ENCODE data around the gene UNC45B. TPM values are rescaled to one million over a fixed set of nuclear protein-coding genes. Genes with fewer than 3 reads are reported as not detected.

Gene UNC45B
- total RNA-seq, 2 donors from 2014 or later: 0.96 TPM; not detected in 1

DNA sequence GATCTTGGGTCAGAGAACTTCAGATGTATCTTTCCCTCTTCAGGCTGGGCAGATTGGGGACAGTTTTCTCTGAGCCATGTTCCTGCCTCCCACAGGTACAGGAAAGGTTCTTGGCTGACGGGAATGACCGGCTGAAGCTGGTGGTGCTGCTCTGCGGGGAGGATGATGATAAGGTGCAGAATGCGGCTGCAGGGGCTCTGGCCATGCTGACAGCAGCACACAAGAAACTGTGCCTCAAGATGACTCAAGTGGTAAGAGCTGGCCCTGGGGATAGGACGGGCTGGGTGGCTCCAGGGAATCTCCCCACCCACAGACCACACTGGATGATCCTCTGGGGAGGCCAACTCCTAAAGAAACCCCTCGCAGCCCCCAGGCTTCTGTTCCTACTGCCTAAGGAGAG, 35.7 kb downstream of the UNC45B start:
- H3K27ac ChIP-seq: no peak overlapping the region
- no peaks in the 10 kb centered on the region for H3K4me1 ChIP-seq (replicated peaks)
- H3K4me3 ChIP-seq: no peak overlapping the region
- 56% methylated on average over 6 of the region's 6 CpGs for WGBS
- DNase-seq (ENCODE audit: low spot score): no peak
- no peak for TF ChIP-seq POLR2AphosphoS5 (IDR thresholded peaks at IDR 0.05)
- TF ChIP-seq, protein P1, sequence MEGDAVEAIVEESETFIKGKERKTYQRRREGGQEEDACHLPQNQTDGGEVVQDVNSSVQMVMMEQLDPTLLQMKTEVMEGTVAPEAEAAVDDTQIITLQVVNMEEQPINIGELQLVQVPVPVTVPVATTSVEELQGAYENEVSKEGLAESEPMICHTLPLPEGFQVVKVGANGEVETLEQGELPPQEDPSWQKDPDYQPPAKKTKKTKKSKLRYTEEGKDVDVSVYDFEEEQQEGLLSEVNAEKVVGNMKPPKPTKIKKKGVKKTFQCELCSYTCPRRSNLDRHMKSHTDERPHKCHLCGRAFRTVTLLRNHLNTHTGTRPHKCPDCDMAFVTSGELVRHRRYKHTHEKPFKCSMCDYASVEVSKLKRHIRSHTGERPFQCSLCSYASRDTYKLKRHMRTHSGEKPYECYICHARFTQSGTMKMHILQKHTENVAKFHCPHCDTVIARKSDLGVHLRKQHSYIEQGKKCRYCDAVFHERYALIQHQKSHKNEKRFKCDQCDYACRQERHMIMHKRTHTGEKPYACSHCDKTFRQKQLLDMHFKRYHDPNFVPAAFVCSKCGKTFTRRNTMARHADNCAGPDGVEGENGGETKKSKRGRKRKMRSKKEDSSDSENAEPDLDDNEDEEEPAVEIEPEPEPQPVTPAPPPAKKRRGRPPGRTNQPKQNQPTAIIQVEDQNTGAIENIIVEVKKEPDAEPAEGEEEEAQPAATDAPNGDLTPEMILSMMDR (IDR thresholded peaks at IDR 0.05): no peak
- no peak for TF ChIP-seq POLR2A (IDR thresholded peaks at IDR 0.05)
- no peaks in the 10 kb centered on the region for H3K9me3 ChIP-seq
- no peaks in the 10 kb centered on the region for H3K36me3 ChIP-seq
- intact Hi-C loops (cut with DNase I): no loop called here
- H3K27me3 ChIP-seq (replicated peaks; ENCODE audit: insufficient read depth): no peaks in the 10 kb centered on the region

DNA sequence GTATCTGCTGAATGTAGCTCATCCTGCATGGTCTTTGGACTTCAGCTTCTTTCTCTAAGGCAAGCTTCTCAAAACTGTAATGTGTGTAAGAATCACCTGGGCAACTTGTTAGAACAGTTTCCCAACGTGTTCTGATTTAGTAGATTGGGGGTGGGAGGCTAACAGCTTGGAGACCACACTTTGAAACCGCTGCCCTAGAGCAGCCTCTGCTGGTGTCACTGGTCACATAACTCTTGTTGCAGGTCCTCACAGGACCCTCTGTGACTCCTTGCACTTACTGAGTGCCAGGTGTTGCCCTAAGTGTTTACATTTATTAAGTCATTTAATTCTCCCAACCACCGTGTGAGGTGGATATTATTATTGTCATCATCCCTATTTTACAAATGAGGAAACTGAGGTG, 36.7 kb downstream of the UNC45B start:
- 36% methylated on average over 3 of the region's 3 CpGs for WGBS
- TF ChIP-seq POLR2A (IDR thresholded peaks at IDR 0.05) (no peak), POLR2AphosphoS5 (IDR thresholded peaks at IDR 0.05) (no peak)
- TF ChIP-seq, protein P1 (IDR thresholded peaks at IDR 0.05): no peak
- intact Hi-C loops (cut with DNase I): no loop called here
- H3K4me1 ChIP-seq (replicated peaks): no peaks in the 10 kb centered on the region
- no peaks in the 10 kb centered on the region for H3K9me3 ChIP-seq
- H3K27ac ChIP-seq: no peak overlapping the region
- H3K4me3 ChIP-seq: no peak overlapping the region
- DNase-seq (ENCODE audit: low spot score): no peak
- no peaks in the 10 kb centered on the region for H3K36me3 ChIP-seq
- H3K27me3 ChIP-seq (replicated peaks; ENCODE audit: insufficient read depth): no peaks in the 10 kb centered on the region

DNA sequence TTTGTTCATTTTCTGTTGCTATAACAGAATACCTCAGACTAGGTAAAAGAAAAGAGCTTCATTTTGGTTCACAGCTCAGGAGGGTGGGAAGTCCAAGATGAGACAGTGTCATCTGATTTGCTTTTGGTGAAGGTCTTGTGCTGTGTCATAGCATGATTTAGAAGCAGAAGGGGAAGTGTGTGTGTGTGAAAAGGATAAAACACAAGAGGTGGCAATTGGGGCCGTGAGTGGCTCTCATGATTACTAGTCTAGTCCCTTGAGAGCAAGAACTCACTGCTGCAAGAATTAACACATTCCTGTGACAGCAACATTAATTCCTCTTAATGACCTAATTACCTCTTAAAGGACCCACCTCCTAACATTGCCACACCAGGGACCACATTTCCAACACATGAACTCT, 38.2 kb downstream of the UNC45B start:
- DNase-seq (ENCODE audit: low spot score): no peak
- WGBS: 61% methylated on average over 1 of the region's 1 CpG
- H3K4me1 ChIP-seq (replicated peaks): no peaks in the 10 kb centered on the region
- H3K27ac ChIP-seq: no peak overlapping the region
- no peaks in the 10 kb centered on the region for H3K36me3 ChIP-seq
- H3K9me3 ChIP-seq: no peaks in the 10 kb centered on the region
- H3K4me3 ChIP-seq: no peak overlapping the region
- intact Hi-C loops (cut with DNase I): no loop called here
- TF ChIP-seq POLR2A (IDR thresholded peaks at IDR 0.05) (no peak), POLR2AphosphoS5 (IDR thresholded peaks at IDR 0.05) (no peak)
- TF ChIP-seq, protein P1 (IDR thresholded peaks at IDR 0.05): no peak
- H3K27me3 ChIP-seq (replicated peaks; ENCODE audit: insufficient read depth): no peaks in the 10 kb centered on the region

DNA sequence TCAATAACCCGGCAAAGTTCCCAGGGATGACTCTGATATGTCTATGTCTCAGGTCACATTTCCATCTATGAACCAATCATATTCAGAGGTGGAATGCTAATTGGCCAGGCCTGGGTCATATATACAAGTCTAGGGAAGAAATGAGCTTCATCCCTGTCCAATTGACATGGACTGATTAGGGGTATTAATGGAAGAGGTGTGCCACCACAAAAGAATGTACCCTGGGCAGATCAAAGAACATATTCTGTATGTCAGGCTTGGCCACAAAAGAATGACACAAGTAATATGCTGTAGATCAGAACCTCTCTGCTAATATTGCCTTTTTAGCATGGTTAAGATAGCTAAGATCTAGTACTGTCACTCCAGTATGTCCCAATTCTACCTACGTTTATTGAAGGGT, 39.9 kb downstream of the UNC45B start:
- Histone ChIP-seq H3K27ac (no peak overlapping the region), H3K9me3 (no peaks in the 10 kb centered on the region), H3K36me3 (no peaks in the 10 kb centered on the region), H3K4me1 (replicated peaks) (no peaks in the 10 kb centered on the region), H3K4me3 (no peak overlapping the region), H3K27me3 (replicated peaks; ENCODE audit: insufficient read depth) (no peaks in the 10 kb centered on the region)
- DNase-seq (ENCODE audit: low spot score): no peak
- WGBS: 62% methylated on average over 2 of the region's 2 CpGs
- TF ChIP-seq POLR2A (IDR thresholded peaks at IDR 0.05) (no peak), POLR2AphosphoS5 (IDR thresholded peaks at IDR 0.05) (no peak)
- TF ChIP-seq, protein P1 (IDR thresholded peaks at IDR 0.05): no peak
- intact Hi-C loops (cut with DNase I): no loop called here

DNA sequence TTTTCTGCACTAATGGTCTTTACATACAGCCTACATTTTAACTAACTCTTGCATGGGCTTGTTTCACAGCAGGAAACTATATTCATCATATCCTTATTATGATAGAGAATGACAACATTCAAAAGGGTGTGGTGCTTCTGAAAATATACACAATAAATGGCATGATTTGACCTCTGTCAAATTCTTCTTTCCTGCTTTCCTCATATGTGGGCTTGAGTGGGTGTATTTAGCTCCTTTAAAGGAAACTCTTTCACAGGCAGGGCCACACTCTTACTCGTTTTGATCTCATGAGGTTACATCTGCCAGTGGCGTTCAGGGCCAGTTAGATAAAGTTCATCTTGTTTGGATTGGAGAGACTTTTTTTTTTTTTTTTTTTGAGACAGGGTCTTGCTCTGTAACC, 40.5 kb downstream of the UNC45B start:
- H3K4me3 ChIP-seq: no peak overlapping the region

More for the DNA sequence above, 40.5 kb downstream of the UNC45B start:
- H3K27ac ChIP-seq: no peak overlapping the region
- no peaks in the 10 kb centered on the region for H3K9me3 ChIP-seq
- H3K4me1 ChIP-seq (replicated peaks): no peaks in the 10 kb centered on the region
- TF ChIP-seq POLR2AphosphoS5 (IDR thresholded peaks at IDR 0.05) (no peak), POLR2A (IDR thresholded peaks at IDR 0.05) (no peak)
- TF ChIP-seq, protein P1 (IDR thresholded peaks at IDR 0.05): no peak
- DNase-seq (ENCODE audit: low spot score): no peak
- H3K36me3 ChIP-seq: no peaks in the 10 kb centered on the region
- WGBS: 51% methylated on average over 2 of the region's 2 CpGs
- intact Hi-C loops (cut with DNase I): no loop called here
- no peaks in the 10 kb centered on the region for H3K27me3 ChIP-seq (replicated peaks; ENCODE audit: insufficient read depth)
